ENCODE data around the gene TNFSF11. TPM values are rescaled to one million over a fixed set of nuclear protein-coding genes. Genes with fewer than 3 reads are reported as not detected.
"Not testable (repeated sequence)": the region's sequence is repeated elsewhere in the genome, so short reads cannot be mapped to it uniquely, and the experiment has no call there.

Gene TNFSF11
- total and polyA plus RNA-seq, 4 donors = 0.25 to 1.3 (median 0.25) TPM

DNA sequence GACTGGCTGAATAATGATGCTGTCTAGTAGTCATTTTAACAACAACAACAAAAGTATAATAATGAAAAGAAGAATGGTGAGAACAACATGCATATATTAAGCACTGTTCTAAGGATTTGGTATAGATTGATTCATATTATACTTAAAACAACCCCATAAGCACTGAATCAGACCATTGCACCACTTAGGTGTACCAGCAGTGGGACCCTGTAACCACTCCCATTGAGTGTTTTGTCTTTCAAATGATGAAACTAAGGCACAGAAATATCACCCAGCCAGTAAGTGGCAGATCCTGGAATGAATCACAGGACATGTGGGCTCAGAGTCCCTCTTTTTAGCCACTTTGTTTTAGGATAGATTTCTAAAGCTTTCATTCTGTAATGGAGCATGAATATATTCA is 14.9 kb upstream of the TNFSF11 start:
- H3K9ac ChIP-seq (ENCODE audit: low read depth in 1 of 2, low read length in 2 of 2) = no peak overlapping the region
- peaks cover 0 to 3% (median 0%) of the 10 kb centered on the region in 4 donors for H3K9me3 ChIP-seq (ENCODE audit: control insufficient read depth in 4 of 4, low read length in 3 of 4)
- H3K27ac ChIP-seq (ENCODE audit: low read depth in 1 of 2, low read length in 2 of 2) = no peak overlapping the region
- no peak for TF ChIP-seq JUND (IDR thresholded peaks at IDR 0.05)
- TF ChIP-seq YY1 (IDR thresholded peaks at IDR 0.05) = no peak
- no peak for TF ChIP-seq MAX (IDR thresholded peaks at IDR 0.05)
- TF ChIP-seq EGR1 (IDR thresholded peaks at IDR 0.05; ENCODE audit: low read depth in 2 of 2) = no peak
- no peak for TF ChIP-seq CTCF (IDR thresholded peaks at IDR 0.05; ENCODE audit: low read depth, low read length, missing input control)
- TF ChIP-seq, protein P1, sequence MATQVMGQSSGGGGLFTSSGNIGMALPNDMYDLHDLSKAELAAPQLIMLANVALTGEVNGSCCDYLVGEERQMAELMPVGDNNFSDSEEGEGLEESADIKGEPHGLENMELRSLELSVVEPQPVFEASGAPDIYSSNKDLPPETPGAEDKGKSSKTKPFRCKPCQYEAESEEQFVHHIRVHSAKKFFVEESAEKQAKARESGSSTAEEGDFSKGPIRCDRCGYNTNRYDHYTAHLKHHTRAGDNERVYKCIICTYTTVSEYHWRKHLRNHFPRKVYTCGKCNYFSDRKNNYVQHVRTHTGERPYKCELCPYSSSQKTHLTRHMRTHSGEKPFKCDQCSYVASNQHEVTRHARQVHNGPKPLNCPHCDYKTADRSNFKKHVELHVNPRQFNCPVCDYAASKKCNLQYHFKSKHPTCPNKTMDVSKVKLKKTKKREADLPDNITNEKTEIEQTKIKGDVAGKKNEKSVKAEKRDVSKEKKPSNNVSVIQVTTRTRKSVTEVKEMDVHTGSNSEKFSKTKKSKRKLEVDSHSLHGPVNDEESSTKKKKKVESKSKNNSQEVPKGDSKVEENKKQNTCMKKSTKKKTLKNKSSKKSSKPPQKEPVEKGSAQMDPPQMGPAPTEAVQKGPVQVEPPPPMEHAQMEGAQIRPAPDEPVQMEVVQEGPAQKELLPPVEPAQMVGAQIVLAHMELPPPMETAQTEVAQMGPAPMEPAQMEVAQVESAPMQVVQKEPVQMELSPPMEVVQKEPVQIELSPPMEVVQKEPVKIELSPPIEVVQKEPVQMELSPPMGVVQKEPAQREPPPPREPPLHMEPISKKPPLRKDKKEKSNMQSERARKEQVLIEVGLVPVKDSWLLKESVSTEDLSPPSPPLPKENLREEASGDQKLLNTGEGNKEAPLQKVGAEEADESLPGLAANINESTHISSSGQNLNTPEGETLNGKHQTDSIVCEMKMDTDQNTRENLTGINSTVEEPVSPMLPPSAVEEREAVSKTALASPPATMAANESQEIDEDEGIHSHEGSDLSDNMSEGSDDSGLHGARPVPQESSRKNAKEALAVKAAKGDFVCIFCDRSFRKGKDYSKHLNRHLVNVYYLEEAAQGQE (IDR thresholded peaks at IDR 0.05) = no peak
- no peak for TF ChIP-seq HNF4G (IDR thresholded peaks at IDR 0.05)
- no peak for TF ChIP-seq NR2F2 (IDR thresholded peaks at IDR 0.05)
- TF ChIP-seq, protein P2, sequence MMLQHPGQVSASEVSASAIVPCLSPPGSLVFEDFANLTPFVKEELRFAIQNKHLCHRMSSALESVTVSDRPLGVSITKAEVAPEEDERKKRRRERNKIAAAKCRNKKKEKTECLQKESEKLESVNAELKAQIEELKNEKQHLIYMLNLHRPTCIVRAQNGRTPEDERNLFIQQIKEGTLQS (IDR thresholded peaks at IDR 0.05) = no peak
- no peak for TF ChIP-seq GABPA (IDR thresholded peaks at IDR 0.05 in 1 of 2, conservative IDR thresholded peaks at IDR 0.05 in 1 of 2)
- TF ChIP-seq SP1 (IDR thresholded peaks at IDR 0.05) = no peak
- TF ChIP-seq TAF1 (conservative IDR thresholded peaks at IDR 0.05) = no peak
- TF ChIP-seq RXRA (IDR thresholded peaks at IDR 0.05) = no peak
- TF ChIP-seq FOXA1 (IDR thresholded peaks at IDR 0.05) = no peak
- no peak for TF ChIP-seq RAD21 (IDR thresholded peaks at IDR 0.05)
- TF ChIP-seq, protein P3, sequence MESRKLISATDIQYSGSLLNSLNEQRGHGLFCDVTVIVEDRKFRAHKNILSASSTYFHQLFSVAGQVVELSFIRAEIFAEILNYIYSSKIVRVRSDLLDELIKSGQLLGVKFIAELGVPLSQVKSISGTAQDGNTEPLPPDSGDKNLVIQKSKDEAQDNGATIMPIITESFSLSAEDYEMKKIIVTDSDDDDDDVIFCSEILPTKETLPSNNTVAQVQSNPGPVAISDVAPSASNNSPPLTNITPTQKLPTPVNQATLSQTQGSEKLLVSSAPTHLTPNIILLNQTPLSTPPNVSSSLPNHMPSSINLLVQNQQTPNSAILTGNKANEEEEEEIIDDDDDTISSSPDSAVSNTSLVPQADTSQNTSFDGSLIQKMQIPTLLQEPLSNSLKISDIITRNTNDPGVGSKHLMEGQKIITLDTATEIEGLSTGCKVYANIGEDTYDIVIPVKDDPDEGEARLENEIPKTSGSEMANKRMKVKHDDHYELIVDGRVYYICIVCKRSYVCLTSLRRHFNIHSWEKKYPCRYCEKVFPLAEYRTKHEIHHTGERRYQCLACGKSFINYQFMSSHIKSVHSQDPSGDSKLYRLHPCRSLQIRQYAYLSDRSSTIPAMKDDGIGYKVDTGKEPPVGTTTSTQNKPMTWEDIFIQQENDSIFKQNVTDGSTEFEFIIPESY (IDR thresholded peaks at IDR 0.05) = no peak
- TF ChIP-seq HNF4A (conservative IDR thresholded peaks at IDR 0.05) = no peak
- TF ChIP-seq FOXA2 (IDR thresholded peaks at IDR 0.05) = no peak
- no peak for DNase-seq (ENCODE audit: low spot score)
- no peaks in the 10 kb centered on the region for H3K36me3 ChIP-seq (ENCODE audit: control insufficient read depth in 4 of 4, insufficient read depth in 3 of 4, low read depth in 1 of 4, low read length in 3 of 4)
- H3K4me3 ChIP-seq (ENCODE audit: low read depth in 1 of 3, low read length in 3 of 3) = no peak overlapping the region
- H3K27me3 ChIP-seq (ENCODE audit: control insufficient read depth in 4 of 4, insufficient read depth in 4 of 4, low read length in 3 of 4) = no peaks in the 10 kb centered on the region
- peaks cover under 1 to 2% (median 1%) of the 10 kb centered on the region in 4 donors for H3K4me1 ChIP-seq (ENCODE audit: control insufficient read depth in 4 of 4, insufficient read depth in 4 of 4, low read length in 3 of 4)

DNA sequence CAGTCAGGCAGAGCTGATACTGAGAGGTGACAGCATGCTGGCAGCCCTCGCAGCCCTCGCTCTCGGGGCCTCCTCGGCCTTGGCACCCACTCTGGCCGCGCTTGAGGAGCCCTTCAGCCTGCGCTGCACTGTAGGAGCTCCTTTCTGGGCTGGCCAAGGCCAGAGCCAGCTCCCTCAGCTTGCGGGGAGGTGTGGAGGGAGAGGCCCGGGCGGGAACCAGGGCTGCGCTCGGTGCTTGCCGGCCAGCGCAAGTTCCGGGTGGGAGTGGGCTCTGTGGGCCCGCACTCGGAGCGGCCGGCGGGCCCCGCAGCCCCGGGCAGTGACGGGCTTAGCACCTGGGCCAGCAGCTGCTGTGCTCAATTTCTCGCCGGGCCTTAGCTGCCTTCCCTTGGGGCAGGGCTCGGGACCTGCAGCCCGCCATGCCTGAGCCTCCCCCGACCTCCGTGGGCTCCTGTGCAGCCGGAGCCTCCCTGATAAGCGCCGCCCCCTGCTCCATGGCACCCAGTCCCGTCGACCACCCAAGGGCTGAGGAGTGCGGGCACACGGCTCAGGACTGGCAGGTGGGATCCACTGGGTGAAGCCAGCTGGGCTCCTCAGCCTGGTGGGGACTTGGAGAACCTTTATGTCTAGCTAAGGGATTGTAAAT is 14.3 kb upstream of the TNFSF11 start:
- not testable (repeated sequence) for H3K4me3 ChIP-seq (ENCODE audit: low read depth in 1 of 3, low read length in 3 of 3); H3K27ac ChIP-seq (ENCODE audit: low read depth in 1 of 2, low read length in 2 of 2); H3K9ac ChIP-seq (ENCODE audit: low read depth in 1 of 2, low read length in 2 of 2); H3K27me3 ChIP-seq (ENCODE audit: control insufficient read depth in 4 of 4, insufficient read depth in 4 of 4, low read length in 3 of 4); H3K36me3 ChIP-seq (ENCODE audit: control insufficient read depth in 4 of 4, insufficient read depth in 3 of 4, low read depth in 1 of 4, low read length in 3 of 4); DNase-seq (ENCODE audit: low spot score); H3K9me3 ChIP-seq (ENCODE audit: control insufficient read depth in 4 of 4, low read length in 3 of 4); H3K4me1 ChIP-seq (ENCODE audit: control insufficient read depth in 4 of 4, insufficient read depth in 4 of 4, low read length in 3 of 4)
- WGBS = 97% methylated on average over 36 of the region's 36 CpGs

DNA sequence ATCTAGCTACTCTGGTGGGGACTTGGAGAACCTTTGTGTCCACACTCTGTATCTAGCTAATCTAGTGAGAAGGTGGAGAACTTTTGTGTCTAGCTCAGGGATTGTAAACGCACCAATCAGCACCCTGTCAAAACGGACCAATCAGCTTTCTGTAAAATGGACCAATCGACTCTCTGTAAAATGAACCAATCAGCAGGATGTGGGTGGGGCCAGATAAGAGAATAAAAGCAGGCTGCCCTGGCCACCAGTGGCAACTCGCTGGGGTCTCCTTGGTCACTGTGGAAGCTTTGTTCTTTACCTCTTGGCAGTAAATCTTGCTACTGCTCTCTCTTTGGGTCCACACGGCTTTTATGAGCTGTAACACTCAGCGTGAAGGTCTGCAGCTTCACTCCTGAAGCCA is 13.6 kb upstream of the TNFSF11 start:
- not testable (repeated sequence) for DNase-seq (ENCODE audit: low spot score); H3K4me3 ChIP-seq (ENCODE audit: low read depth in 1 of 3, low read length in 3 of 3); H3K36me3 ChIP-seq (ENCODE audit: control insufficient read depth in 4 of 4, insufficient read depth in 3 of 4, low read depth in 1 of 4, low read length in 3 of 4); H3K27me3 ChIP-seq (ENCODE audit: control insufficient read depth in 4 of 4, insufficient read depth in 4 of 4, low read length in 3 of 4); H3K9me3 ChIP-seq (ENCODE audit: control insufficient read depth in 4 of 4, low read length in 3 of 4); H3K4me1 ChIP-seq (ENCODE audit: control insufficient read depth in 4 of 4, insufficient read depth in 4 of 4, low read length in 3 of 4); H3K27ac ChIP-seq (ENCODE audit: low read depth in 1 of 2, low read length in 2 of 2); H3K9ac ChIP-seq (ENCODE audit: low read depth in 1 of 2, low read length in 2 of 2)
- 78% methylated on average over 6 of the region's 6 CpGs for WGBS
